WERI-Rb-1 (cell line): ENCODE data around the gene TIMM17B.
"Not testable (repeated sequence)": the region's sequence is repeated elsewhere in the genome, so short reads cannot be mapped to it uniquely, and the experiment has no call there.

Experiments used
- DNase-seq: peaks from one replicate; pipeline ENCODE4 v3.0.0-alpha.2; 2020
- H3K27ac ChIP-seq: fragments of 250-450 bp; sonication (Bioruptor Pico); 2 replicates; pipeline ENCODE4 v1.5.1; 2020; ENCODE audit warnings: mild to moderate bottlenecking, moderate library complexity
- H3K27me3 ChIP-seq: fragments of 250-450 bp; sonication (Bioruptor Pico); 2 replicates; pipeline ENCODE4 v1.5.1; 2021; ENCODE audit warnings: mild to moderate bottlenecking, low read depth, moderate library complexity; ENCODE audit not compliant: insufficient read depth, severe bottlenecking
- H3K36me3 ChIP-seq: fragments of 250-450 bp; sonication (Bioruptor Pico); 2 replicates; pipeline ENCODE4 v1.5.1; 2020; ENCODE audit warnings: mild to moderate bottlenecking, moderate library complexity
- H3K4me3 ChIP-seq: 2 replicates; pipeline ENCODE4 v1.5.1; 2011; ENCODE audit warnings: low read depth, mild to moderate bottlenecking, control low read depth, low read length
- H3K9me3 ChIP-seq: fragments of 250-450 bp; sonication (Bioruptor Pico); 2 replicates; pipeline ENCODE4 v1.5.1; 2021; ENCODE audit warnings: mild to moderate bottlenecking, moderate library complexity; ENCODE audit not compliant: severe bottlenecking
- TF ChIP-seq, protein P1 (sequence below): IDR thresholded peaks from 2 replicates; pipeline ENCODE4 v1.5.1; 2011; ENCODE audit warnings: low read depth, mild to moderate bottlenecking, control low read depth, inconsistent platforms, low read length

TIMM17B gene

DNA sequence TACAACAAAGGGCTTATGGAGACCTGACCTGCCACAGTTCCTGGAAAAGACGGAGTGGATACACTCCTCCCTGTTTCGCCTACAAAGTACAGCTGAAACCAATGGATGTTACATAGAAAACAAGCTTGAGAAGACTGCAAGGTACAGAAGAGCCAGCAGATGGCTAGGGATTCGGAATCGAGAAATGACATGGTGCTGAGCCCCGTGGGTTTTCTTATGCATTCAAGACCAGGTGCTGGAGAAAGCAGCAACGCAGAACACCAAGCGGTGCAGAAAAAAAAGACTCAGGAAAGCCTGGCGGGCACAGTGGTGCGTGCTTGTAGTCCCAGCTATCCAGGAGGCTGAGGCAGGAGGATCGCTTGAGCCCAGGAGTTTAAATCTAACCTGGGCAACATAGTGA, 13.8 kb downstream of the TIMM17B start:
- DNase-seq: no peak
- no peaks in the 10 kb centered on the region for H3K36me3 ChIP-seq
- H3K27me3 ChIP-seq: peaks cover 5% of the 10 kb centered on the region
- H3K4me3 ChIP-seq: no peak overlapping the region
- H3K27ac ChIP-seq: no peak overlapping the region
- TF ChIP-seq, protein P1, sequence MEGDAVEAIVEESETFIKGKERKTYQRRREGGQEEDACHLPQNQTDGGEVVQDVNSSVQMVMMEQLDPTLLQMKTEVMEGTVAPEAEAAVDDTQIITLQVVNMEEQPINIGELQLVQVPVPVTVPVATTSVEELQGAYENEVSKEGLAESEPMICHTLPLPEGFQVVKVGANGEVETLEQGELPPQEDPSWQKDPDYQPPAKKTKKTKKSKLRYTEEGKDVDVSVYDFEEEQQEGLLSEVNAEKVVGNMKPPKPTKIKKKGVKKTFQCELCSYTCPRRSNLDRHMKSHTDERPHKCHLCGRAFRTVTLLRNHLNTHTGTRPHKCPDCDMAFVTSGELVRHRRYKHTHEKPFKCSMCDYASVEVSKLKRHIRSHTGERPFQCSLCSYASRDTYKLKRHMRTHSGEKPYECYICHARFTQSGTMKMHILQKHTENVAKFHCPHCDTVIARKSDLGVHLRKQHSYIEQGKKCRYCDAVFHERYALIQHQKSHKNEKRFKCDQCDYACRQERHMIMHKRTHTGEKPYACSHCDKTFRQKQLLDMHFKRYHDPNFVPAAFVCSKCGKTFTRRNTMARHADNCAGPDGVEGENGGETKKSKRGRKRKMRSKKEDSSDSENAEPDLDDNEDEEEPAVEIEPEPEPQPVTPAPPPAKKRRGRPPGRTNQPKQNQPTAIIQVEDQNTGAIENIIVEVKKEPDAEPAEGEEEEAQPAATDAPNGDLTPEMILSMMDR: no peak
- no peaks in the 10 kb centered on the region for H3K9me3 ChIP-seq

DNA sequence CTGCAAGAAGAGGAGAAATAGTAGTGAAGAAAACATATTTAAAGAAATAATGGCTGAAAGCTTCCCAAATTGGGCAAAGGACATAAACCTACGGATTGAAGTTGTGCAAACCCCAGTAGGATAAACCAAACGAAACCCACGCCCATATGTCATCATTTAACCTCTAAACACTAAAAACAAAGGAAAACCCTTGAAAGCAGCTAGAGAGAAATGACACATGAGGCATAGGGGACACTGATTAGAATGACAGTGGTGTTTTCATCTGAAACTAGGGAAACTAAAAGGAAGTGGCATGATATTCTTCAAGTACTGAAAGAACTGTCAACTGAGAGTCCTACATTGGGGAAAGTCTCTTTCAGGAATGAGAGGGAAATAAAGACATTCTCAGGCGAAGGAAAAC, 20.6 kb downstream of the TIMM17B start:
- not testable (repeated sequence) for H3K4me3 ChIP-seq, H3K36me3 ChIP-seq, H3K9me3 ChIP-seq, H3K27ac ChIP-seq, DNase-seq, H3K27me3 ChIP-seq

DNA sequence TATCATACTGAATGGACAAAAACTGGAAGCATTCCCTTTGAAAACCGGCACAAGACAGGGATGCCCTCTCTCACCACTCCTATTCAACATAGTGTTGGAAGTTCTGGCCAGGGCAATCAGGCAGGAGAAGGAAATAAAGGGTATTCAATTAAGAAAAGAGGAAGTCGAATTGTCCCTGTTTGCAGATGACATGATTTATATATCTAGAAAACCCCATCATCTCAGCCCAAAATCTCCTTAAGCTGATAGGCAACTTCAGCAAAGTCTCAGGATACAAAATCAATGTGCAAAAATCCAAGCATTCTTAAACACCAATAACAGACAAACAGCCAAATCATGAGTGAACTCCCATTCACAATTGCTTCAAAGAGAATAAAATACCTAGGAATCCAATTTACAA, 25.6 kb downstream of the TIMM17B start:
- H3K27me3 ChIP-seq, H3K27ac ChIP-seq, H3K36me3 ChIP-seq, H3K9me3 ChIP-seq, DNase-seq, H3K4me3 ChIP-seq: not testable (repeated sequence)

DNA sequence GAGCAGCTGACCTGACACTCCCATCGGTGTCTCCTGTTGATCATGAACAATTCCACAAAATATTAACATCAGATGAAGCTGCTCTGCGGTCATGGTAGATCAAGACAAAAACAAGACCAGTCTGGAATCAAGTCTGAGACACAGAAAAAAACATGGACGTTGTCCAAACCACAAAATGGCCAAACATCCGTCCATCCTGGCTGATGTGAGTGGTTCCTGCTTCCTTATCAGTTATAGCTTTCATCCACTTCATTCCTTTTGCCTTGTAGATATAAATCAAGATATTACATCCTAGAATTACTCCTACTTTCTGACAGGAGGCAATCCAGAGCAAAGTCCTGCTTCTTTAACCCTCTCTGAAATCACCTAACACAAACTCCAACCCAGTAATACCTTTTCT, 33.4 kb downstream of the TIMM17B start:
- no peak overlapping the region for H3K4me3 ChIP-seq
- no peak for DNase-seq
- H3K36me3 ChIP-seq: no peaks in the 10 kb centered on the region
- H3K9me3 ChIP-seq: no peaks in the 10 kb centered on the region
- H3K27ac ChIP-seq: no peak overlapping the region
- TF ChIP-seq, protein P1: no peak
- H3K27me3 ChIP-seq: peaks cover 6% of the 10 kb centered on the region

DNA sequence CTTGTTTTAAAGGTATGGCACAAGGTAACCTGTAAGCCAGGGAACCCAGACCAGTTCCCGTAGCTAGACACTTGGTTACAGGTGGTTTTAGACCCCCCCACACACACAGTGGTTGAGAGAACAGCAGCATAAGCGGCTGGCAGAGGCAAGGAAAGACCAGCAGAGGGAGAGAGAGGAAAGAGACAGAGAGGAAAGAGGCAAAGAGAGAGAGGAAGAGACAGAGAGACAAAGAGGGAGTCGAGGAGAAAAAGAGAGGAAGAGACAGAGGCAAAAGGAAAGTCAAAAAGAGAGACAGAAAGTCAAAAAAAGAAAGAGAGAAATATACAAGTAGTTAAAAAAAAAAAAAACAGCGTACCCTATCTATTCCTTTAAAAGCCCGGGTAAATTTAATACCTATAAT, 42.7 kb downstream of the TIMM17B start:
- TF ChIP-seq, protein P1: peak; percentile 19; the same call in 1 of the 2 replicates
- no peaks in the 10 kb centered on the region for H3K9me3 ChIP-seq
- no peaks in the 10 kb centered on the region for H3K27me3 ChIP-seq
- no peaks in the 10 kb centered on the region for H3K36me3 ChIP-seq
- H3K4me3 ChIP-seq: no peak overlapping the region
- DNase-seq: peak; percentile 44
- H3K27ac ChIP-seq: no peak overlapping the region

DNA sequence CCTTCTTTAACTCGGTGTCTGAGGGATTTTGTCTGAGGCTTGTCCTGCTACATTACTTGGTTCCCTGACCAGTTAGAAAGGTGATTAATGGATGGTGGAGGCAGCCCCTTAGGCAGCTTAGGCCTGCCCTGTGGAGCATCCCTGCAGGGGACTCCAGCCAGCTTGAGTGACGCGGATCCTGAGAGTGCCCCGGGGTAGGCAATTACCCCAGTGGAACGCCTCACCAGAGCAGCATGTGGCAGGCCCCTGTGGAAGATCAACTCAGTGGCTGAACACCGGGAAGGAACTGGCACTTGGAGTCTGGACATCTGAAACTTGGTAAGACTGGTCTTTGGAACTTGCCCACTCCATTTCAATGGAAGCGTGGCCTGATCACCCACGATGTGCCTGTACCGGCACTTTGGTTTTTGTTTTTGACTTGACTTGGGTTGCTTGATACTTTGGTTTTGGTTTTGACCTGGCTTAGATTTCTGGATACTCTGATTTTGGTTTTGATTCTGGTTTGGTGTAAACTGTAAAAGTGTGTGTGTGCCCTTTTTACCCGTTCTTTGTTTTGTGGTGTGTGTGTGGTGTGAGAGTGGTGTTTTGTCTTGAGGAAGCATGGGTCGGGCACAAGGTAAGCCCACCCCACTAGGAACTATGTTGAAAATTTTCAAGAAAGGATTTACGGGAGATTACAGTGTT, 43.3 kb downstream of the TIMM17B start:
- not testable (repeated sequence) for H3K4me3 ChIP-seq, H3K27me3 ChIP-seq, H3K27ac ChIP-seq, H3K9me3 ChIP-seq, H3K36me3 ChIP-seq, DNase-seq

DNA sequence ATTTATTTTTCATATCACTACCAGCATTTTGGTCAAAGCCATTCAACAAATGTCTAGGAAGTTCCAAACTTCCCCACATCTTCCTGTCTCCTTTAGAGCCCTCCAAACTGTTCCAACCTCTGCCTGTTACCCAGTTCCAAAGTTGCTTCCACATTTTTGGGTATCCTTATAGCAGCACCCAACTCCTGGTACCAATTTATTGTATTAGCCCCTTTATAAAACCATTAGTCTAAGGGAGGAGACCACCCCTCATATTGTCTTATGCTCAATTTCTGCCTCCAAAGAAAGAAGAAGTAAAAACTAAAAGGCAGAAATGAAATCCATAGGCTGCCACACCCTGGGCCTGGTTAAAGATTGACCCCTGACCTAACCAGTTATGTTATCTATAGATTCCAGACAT, 44.1 kb downstream of the TIMM17B start:
- not testable (repeated sequence) for H3K36me3 ChIP-seq, DNase-seq

DNA sequence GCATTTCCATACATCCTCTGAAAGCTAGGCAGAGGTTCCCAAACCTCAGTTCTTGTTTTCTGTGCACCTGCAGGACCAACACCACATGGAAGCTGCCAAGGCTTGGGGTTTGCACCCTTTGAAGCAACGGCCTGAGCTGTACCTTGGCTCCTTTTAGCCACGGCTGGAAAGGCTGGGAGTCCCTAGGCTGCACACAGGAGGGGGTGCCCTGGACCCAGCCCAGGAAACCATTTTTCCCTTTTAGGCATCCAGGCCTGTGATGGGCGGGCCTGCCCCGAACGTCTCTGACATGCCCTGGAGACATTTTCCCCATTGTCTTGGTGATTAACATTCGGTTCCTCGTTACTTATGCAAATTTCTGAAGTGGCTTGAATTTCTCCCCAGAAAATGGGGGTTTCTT, 44.7 kb downstream of the TIMM17B start:
- no peaks in the 10 kb centered on the region for H3K36me3 ChIP-seq
- no peak overlapping the region for H3K27ac ChIP-seq
- no peaks in the 10 kb centered on the region for H3K9me3 ChIP-seq
- H3K27me3 ChIP-seq: no peaks in the 10 kb centered on the region
- no peak overlapping the region for H3K4me3 ChIP-seq
- DNase-seq: no peak
- TF ChIP-seq, protein P1: no peak

More for the DNA sequence above, 44.1 kb downstream of the TIMM17B start:
- H3K9me3 ChIP-seq, H3K27me3 ChIP-seq, H3K4me3 ChIP-seq, H3K27ac ChIP-seq: not testable (repeated sequence)
